ENCODE measurements around the gene PLCG1.

DNA sequence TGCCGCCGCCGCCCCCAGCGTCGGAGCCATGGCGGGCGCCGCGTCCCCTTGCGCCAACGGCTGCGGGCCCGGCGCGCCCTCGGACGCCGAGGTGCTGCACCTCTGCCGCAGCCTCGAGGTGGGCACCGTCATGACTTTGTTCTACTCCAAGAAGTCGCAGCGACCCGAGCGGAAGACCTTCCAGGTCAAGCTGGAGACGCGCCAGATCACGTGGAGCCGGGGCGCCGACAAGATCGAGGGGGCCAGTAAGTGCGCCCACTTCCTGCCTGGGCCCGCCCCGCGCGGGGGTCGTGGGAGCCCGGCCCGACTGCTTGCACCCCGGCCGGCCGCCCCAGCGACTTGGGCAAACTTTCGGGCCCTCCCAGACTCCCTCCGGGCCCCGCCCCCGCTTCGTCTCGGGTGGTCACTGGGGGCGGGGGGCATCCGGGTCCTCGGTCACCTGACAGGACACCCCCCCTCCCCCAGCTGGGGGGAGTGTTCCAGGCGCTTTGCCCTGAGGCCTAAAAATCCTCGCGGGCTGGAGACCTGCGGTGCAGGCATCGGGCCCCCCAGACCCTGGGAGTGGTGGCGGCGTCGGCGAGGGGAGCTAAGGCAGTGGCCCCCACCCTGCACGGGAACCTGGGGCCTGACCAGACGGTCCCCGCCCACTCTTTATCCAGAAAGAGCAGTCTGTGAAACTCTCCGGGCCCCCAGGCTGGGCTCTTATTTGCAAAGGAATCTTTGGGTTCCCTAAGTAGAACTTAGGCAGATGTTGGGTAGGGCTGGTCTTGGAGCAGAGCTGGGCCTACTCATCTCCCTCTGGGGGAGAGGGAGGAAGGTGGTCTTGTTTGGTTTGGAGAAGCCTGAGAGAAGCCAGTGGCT is 501 bp downstream of the PLCG1 start:
- TF ChIP-seq, protein P1, sequence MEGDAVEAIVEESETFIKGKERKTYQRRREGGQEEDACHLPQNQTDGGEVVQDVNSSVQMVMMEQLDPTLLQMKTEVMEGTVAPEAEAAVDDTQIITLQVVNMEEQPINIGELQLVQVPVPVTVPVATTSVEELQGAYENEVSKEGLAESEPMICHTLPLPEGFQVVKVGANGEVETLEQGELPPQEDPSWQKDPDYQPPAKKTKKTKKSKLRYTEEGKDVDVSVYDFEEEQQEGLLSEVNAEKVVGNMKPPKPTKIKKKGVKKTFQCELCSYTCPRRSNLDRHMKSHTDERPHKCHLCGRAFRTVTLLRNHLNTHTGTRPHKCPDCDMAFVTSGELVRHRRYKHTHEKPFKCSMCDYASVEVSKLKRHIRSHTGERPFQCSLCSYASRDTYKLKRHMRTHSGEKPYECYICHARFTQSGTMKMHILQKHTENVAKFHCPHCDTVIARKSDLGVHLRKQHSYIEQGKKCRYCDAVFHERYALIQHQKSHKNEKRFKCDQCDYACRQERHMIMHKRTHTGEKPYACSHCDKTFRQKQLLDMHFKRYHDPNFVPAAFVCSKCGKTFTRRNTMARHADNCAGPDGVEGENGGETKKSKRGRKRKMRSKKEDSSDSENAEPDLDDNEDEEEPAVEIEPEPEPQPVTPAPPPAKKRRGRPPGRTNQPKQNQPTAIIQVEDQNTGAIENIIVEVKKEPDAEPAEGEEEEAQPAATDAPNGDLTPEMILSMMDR (conservative IDR thresholded peaks at IDR 0.05; ENCODE audit: low read depth, low read length): no peak
- TF ChIP-seq EZH2 (IDR thresholded peaks at IDR 0.05; ENCODE audit: low read length, unreplicated experiment): no peak
- TF ChIP-seq EZH2phosphoT487 (IDR thresholded peaks at IDR 0.05; ENCODE audit: borderline replicate concordance, low read length): no peak

All from PC-3 (cell line).